ENCODE data around the gene CHST9.

DNA sequence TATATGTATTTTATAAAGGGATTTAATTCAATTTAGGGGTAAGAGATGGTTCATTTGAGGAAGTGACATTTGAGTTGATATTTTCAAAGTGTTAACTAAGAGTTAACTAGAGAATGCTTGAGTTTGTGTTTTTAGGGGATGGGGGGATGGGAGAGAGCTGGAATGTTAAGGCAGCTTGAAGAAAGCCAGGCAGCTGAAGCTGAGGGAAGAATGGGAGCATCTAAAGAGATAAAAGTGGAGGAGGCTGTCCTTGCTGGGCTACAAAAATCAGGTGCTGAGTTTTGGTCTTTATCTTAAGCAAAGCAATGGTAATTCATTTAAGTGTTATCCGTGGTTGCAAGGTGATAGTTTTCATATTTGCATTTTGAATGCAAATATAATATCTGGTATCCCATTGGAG lies 9.2 kb downstream of the CHST9 start:
- TF ChIP-seq POLR2A (IDR thresholded peaks at IDR 0.05; ENCODE audit: low read depth, low read length) (no peak), CTCF (conservative IDR thresholded peaks at IDR 0.05; ENCODE audit: low read depth, low read length) (no peak), RAD21 (IDR thresholded peaks at IDR 0.05; ENCODE audit: low read length) (no peak), CEBPB (IDR thresholded peaks at IDR 0.05; ENCODE audit: low read depth, low read length) (no peak), RCOR1 (IDR thresholded peaks at IDR 0.05; ENCODE audit: insufficient replicate concordance, low read length) (no peak), USF2 (IDR thresholded peaks at IDR 0.05; ENCODE audit: low read depth, low read length) (no peak), MXI1 (IDR thresholded peaks at IDR 0.05; ENCODE audit: borderline replicate concordance, low read depth, low read length) (no peak), ELK1 (IDR thresholded peaks at IDR 0.05; ENCODE audit: borderline replicate concordance, low read depth, low read length) (no peak), BHLHE40 (IDR thresholded peaks at IDR 0.05; ENCODE audit: low read depth, low read length) (no peak), CHD1 (IDR thresholded peaks at IDR 0.05; ENCODE audit: low read depth, low read length) (no peak), NFE2L2 (IDR thresholded peaks at IDR 0.05; ENCODE audit: low read depth, low read length) (no peak), MAZ (IDR thresholded peaks at IDR 0.05; ENCODE audit: borderline replicate concordance, low read depth, low read length) (no peak), MAFK (IDR thresholded peaks at IDR 0.05; ENCODE audit: low read depth, low read length) (no peak)

Measured in IMR-90 (cell line).